Cardiac muscle cell (in vitro differentiated cells and primary cell): ENCODE results near the gene VEGFD. TPM values are rescaled to one million over a fixed set of nuclear protein-coding genes. Genes with fewer than 3 reads are reported as not detected.

Experiments
- DNase-seq, 2 donors: peaks; one replicate each; pipeline versions ENCODE4 v3.0.0 to v3.0.0-alpha.2; 2010 to 2017; ENCODE audit warnings: low read depth in 1 of 2, low spot score in 1 of 2
- H3K27ac ChIP-seq: fragments of 200-600 bp; sonication (generic); 2 replicates; pipeline ENCODE4 v1.5.1; 2016
- H3K27me3 ChIP-seq: fragments of 200-600 bp; sonication (generic); 2 replicates; pipeline ENCODE4 v1.6.0; 2016; ENCODE audit warnings: control low read depth
- H3K36me3 ChIP-seq: fragments of 200-600 bp; sonication (generic); 2 replicates; pipeline ENCODE4 v1.5.1; 2016; ENCODE audit warnings: control low read depth
- H3K4me1 ChIP-seq: fragments of 200-600 bp; sonication (generic); 2 replicates; pipeline ENCODE4 v1.8.1; 2017; ENCODE audit warnings: low read depth, mild to moderate bottlenecking, mixed run types
- H3K4me3 ChIP-seq: fragments of 200-600 bp; sonication (generic); 2 replicates; pipeline ENCODE4 v1.5.1; 2016; ENCODE audit warnings: mild to moderate bottlenecking
- H3K9me3 ChIP-seq: fragments of 200-600 bp; sonication (generic); 2 replicates; pipeline ENCODE4 v1.5.1; 2017; ENCODE audit warnings: low read depth, mild to moderate bottlenecking, control low read depth
- CTCF ChIP-seq: IDR thresholded peaks from 2 replicates; pipeline ENCODE4 v1.5.1; 2012; ENCODE audit warnings: low read depth, mild to moderate bottlenecking, low read length
- polyA plus RNA-seq: library from polyadenylated mRNA; unstranded; fragments of >200 nt; fragmentation: Nextera tagmentation; extraction: Ambion mirVana; gene quantifications from 2 replicates; pipeline ENCODE4 v1.2.1, GENCODE V29; 2016
- total RNA-seq: library from RNA; depleted of rRNA; stranded (reverse); fragments of >200 nt; gene quantifications from 2 replicates; pipeline ENCODE4 v1.2.3, GENCODE V29; 2016

Gene VEGFD
- total and polyA plus RNA-seq, 2 experiments from 2014 or later = 1.2 TPM; not detected in 1

- Histone ChIP-seq H3K9me3 (no peaks in the 10 kb centered on the region), H3K27me3 (no peaks in the 10 kb centered on the region), H3K4me1 (peaks cover 3% of the 10 kb centered on the region), H3K36me3 (no peaks in the 10 kb centered on the region), H3K4me3 (no peak overlapping the region), H3K27ac (peak overlapping the region; percentile 4)
- no peak for DNase-seq
- TF ChIP-seq CTCF = no peak
Observed at GRCh38 chrX:15322072-15322471, 62.1 kb downstream of the VEGFD start.

- H3K4me3 ChIP-seq = no peak overlapping the region
- DNase-seq = no peak
- no peaks in the 10 kb centered on the region for H3K9me3 ChIP-seq
- H3K4me1 ChIP-seq = peaks cover 3% of the 10 kb centered on the region
- no peak for TF ChIP-seq CTCF
- no peaks in the 10 kb centered on the region for H3K36me3 ChIP-seq
- H3K27ac ChIP-seq = peak overlapping the region; percentile 4
- no peaks in the 10 kb centered on the region for H3K27me3 ChIP-seq
Observed at GRCh38 chrX:15321447-15321846, 62.8 kb downstream of the VEGFD start.

GRCh38 chrX:15320297-15320696 is 63.9 kb downstream of the VEGFD start:
- peaks cover 6% of the 10 kb centered on the region for H3K4me1 ChIP-seq
- TF ChIP-seq CTCF = no peak
- peak overlapping the region; percentile 56 for H3K27ac ChIP-seq
- H3K4me3 ChIP-seq = no peak overlapping the region
- no peaks in the 10 kb centered on the region for H3K36me3 ChIP-seq
- H3K9me3 ChIP-seq = no peaks in the 10 kb centered on the region
- H3K27me3 ChIP-seq = no peaks in the 10 kb centered on the region
- no peak for DNase-seq

GRCh38 chrX:15319075-15319474 is 65.1 kb downstream of the VEGFD start:
- Histone ChIP-seq H3K36me3 (no peaks in the 10 kb centered on the region), H3K4me3 (no peak overlapping the region), H3K27me3 (no peaks in the 10 kb centered on the region), H3K9me3 (no peaks in the 10 kb centered on the region), H3K4me1 (peaks cover 10% of the 10 kb centered on the region), H3K27ac (no peak overlapping the region)
- no peak for DNase-seq
- no peak for TF ChIP-seq CTCF

- DNase-seq = no peak
- Histone ChIP-seq H3K27me3 (no peaks in the 10 kb centered on the region), H3K36me3 (no peaks in the 10 kb centered on the region), H3K4me3 (no peak within 1 kb of the TSS), H3K4me1 (peaks cover 11% of the 10 kb centered on the region), H3K27ac (no peak within 1 kb of the TSS), H3K9me3 (no peaks in the 10 kb centered on the region)
- no peak for TF ChIP-seq CTCF
Observed at GRCh38 chrX:15315509-15315908, 68.7 kb downstream of the VEGFD start, which contains the start of gene ASB11. ASB11 (minus strand) TSS chrX:15315640; CDS start chrX:15315605, 35 bp downstream.

- Histone ChIP-seq H3K4me3 (no peak overlapping the region), H3K27me3 (no peaks in the 10 kb centered on the region), H3K4me1 (peaks cover 13% of the 10 kb centered on the region), H3K36me3 (no peaks in the 10 kb centered on the region), H3K9me3 (no peaks in the 10 kb centered on the region), H3K27ac (no peak overlapping the region)
- DNase-seq = no peak
- no peak for TF ChIP-seq CTCF
Observed at GRCh38 chrX:15314472-15314871, 69.7 kb downstream of the VEGFD start.
